ENCODE measurements around the gene CYP4B1. TPM values are rescaled to one million over a fixed set of nuclear protein-coding genes. Genes with fewer than 3 reads are reported as not detected.
A peak's percentile ranks its signal among the peaks of the same experiment; 100 is the strongest.

The CYP4B1 gene
- total RNA-seq, 1 experiment from 2014 or later, result 0.30 TPM

- Histone ChIP-seq H3K79me2 (ENCODE audit: insufficient read depth, low read length) (no peaks in the 10 kb centered on the region), H3K9ac (ENCODE audit: low read length) (no peak overlapping the region), H4K20me1 (ENCODE audit: insufficient read depth) (no peaks in the 10 kb centered on the region), H2AFZ (ENCODE audit: low read depth, low read length, poor library complexity, severe bottlenecking) (no peak overlapping the region), H3K4me3 (replicated peaks in 1 of 2; ENCODE audit: low read depth in 1 of 2, low read length in 2 of 2) (no peak overlapping the region), H3K4me1 (ENCODE audit: control insufficient read depth in 1 of 2, insufficient read depth in 2 of 2, low read length in 2 of 2) (no peaks in the 10 kb centered on the region), H3K9me3 (ENCODE audit: control insufficient read depth in 1 of 2, insufficient read depth in 1 of 2, low read depth in 1 of 2, low read length in 2 of 2) (no peaks in the 10 kb centered on the region), H3K4me2 (ENCODE audit: low read length) (no peak overlapping the region), H3K27ac (ENCODE audit: low read depth, low read length) (no peak overlapping the region), H3K9me2 (ENCODE audit: insufficient read depth) (no peaks in the 10 kb centered on the region), H3K27me3 (ENCODE audit: insufficient read depth, low read length) (no peaks in the 10 kb centered on the region), H3K36me3 (ENCODE audit: control insufficient read depth in 1 of 2, insufficient read depth in 2 of 2, low read length in 2 of 2) (no peaks in the 10 kb centered on the region)
- RAD21 ChIA-PET (ENCODE audit: low non-redundant PET in 1 of 2, low total read pairs in 2 of 2, uncharacterized antibody in 2 of 2, unreplicated experiment in 2 of 2), result no interaction called here
- CTCF ChIA-PET, result no interaction called here
- POLR2A ChIA-PET, result no interaction called here
- intact Hi-C loops (cut with micrococcal nuclease), result no loop called here
- ATAC-seq (no peak), DNase-seq (ENCODE audit: low read depth, low spot score) (no peak)
- no TSS peak for BruUV-seq (replicated peaks)
- TF ChIP-seq EGR1 (IDR thresholded peaks at IDR 0.05; ENCODE audit: low read depth) (no peak), SP1 (IDR thresholded peaks at IDR 0.05; ENCODE audit: low read depth) (no peak), TCF7L2 (IDR thresholded peaks at IDR 0.05; ENCODE audit: borderline replicate concordance, extremely low read depth, insufficient read depth, insufficient read length) (no peak), SIN3A (IDR thresholded peaks at IDR 0.05; ENCODE audit: low read depth) (no peak), EZH2 (IDR thresholded peaks at IDR 0.05) (no peak), POLR2A (IDR thresholded peaks at IDR 0.05; ENCODE audit: borderline replicate concordance, extremely low read depth, insufficient read depth, insufficient read length) (no peak), ELF1 (IDR thresholded peaks at IDR 0.05; ENCODE audit: borderline replicate concordance, low read depth) (no peak), YY1 (IDR thresholded peaks at IDR 0.05; ENCODE audit: extremely low read depth, insufficient replicate concordance, low read depth, low read length) (no peak), JUND (IDR thresholded peaks at IDR 0.05) (no peak), ZNF274 (IDR thresholded peaks at IDR 0.05; ENCODE audit: low read depth, low read length) (no peak), CEBPB (IDR thresholded peaks at IDR 0.05; ENCODE audit: low read depth) (no peak)
- TF ChIP-seq, protein P1, sequence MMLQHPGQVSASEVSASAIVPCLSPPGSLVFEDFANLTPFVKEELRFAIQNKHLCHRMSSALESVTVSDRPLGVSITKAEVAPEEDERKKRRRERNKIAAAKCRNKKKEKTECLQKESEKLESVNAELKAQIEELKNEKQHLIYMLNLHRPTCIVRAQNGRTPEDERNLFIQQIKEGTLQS (IDR thresholded peaks at IDR 0.05), result no peak
Observed at GRCh38 chr1:46820560-46821060, 21.8 kb downstream of the CYP4B1 start.

- Histone ChIP-seq H2AFZ (ENCODE audit: low read depth, low read length, poor library complexity, severe bottlenecking) (no peak overlapping the region), H3K36me3 (ENCODE audit: control insufficient read depth in 1 of 2, insufficient read depth in 2 of 2, low read length in 2 of 2) (no peaks in the 10 kb centered on the region), H3K4me2 (ENCODE audit: low read length) (no peak overlapping the region), H3K79me2 (ENCODE audit: insufficient read depth, low read length) (no peaks in the 10 kb centered on the region), H3K27me3 (ENCODE audit: insufficient read depth, low read length) (no peaks in the 10 kb centered on the region), H3K4me3 (replicated peaks in 1 of 2; ENCODE audit: low read depth in 1 of 2, low read length in 2 of 2) (no peak overlapping the region), H4K20me1 (ENCODE audit: insufficient read depth) (no peaks in the 10 kb centered on the region), H3K9ac (ENCODE audit: low read length) (no peak overlapping the region), H3K9me3 (ENCODE audit: control insufficient read depth in 1 of 2, insufficient read depth in 1 of 2, low read depth in 1 of 2, low read length in 2 of 2) (no peaks in the 10 kb centered on the region), H3K9me2 (ENCODE audit: insufficient read depth) (no peaks in the 10 kb centered on the region), H3K4me1 (ENCODE audit: control insufficient read depth in 1 of 2, insufficient read depth in 2 of 2, low read length in 2 of 2) (no peaks in the 10 kb centered on the region), H3K27ac (ENCODE audit: low read depth, low read length) (no peak overlapping the region)
- no peak for DNase-seq (ENCODE audit: low read depth, low spot score)
- POLR2A ChIA-PET, result no interaction called here
- TF ChIP-seq YY1 (IDR thresholded peaks at IDR 0.05; ENCODE audit: extremely low read depth, insufficient replicate concordance, low read depth, low read length) (no peak), POLR2AphosphoS5 (IDR thresholded peaks at IDR 0.05; ENCODE audit: low read depth, low read length) (no peak), RAD21 (IDR thresholded peaks at IDR 0.05; ENCODE audit: low read depth) (no peak), SRF (IDR thresholded peaks at IDR 0.05; ENCODE audit: low read depth) (no peak), ZBTB33 (IDR thresholded peaks at IDR 0.05; ENCODE audit: extremely low read depth, insufficient replicate concordance, low read length) (no peak), JUND (IDR thresholded peaks at IDR 0.05) (no peak)
- CTCF ChIA-PET, result no interaction called here
- RAD21 ChIA-PET (ENCODE audit: low non-redundant PET in 1 of 2, low total read pairs in 2 of 2, uncharacterized antibody in 2 of 2, unreplicated experiment in 2 of 2), result no interaction called here
- intact Hi-C loops (cut with micrococcal nuclease), result no loop called here
- ATAC-seq, result 0 out of 2 replicates have a peak, but pooled peaks have one; percentile 27
- no TSS peak for BruUV-seq (replicated peaks)
Observed at GRCh38 chr1:46822248-46822826, 23.5 kb downstream of the CYP4B1 start.
